Non-pigmented ciliary epithelial cell (primary cell): Measurements from ENCODE around the gene PRKCZ.
"Not testable (repeated sequence)": the region's sequence is repeated elsewhere in the genome, so short reads cannot be mapped to it uniquely, and the experiment has no call there.

Source experiments
- DNase-seq: peaks from one replicate; pipeline ENCODE4 v3.0.0-alpha.2; 2010; ENCODE audit warnings: low read depth

PRKCZ gene

GRCh38 chr1:2135441-2135841 lies 85.2 kb downstream of the PRKCZ start:
- DNase-seq = peak; percentile 50

DNA sequence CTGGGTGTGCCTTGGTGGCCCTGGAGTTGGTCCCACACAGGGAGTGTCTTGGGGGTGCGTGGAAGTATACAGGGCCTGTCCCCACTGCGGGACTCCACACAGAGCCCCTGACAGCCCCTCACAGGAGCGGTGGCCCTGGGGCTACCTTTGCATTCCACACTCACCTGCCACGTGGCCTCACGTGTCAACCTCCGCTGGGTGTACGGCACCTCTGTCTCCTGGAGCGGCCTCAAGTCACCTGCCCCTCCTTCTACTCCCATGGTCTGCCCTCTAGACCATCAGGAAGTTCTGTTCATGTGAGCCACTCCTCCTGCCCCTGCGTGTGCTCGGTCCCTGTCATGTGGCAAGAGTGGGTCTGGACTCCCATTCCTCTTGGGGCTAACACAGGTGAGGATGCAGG lies 85.7 kb downstream of the PRKCZ start:
- no peak for DNase-seq

GRCh38 chr1:2136386-2137235 lies 86.4 kb downstream of the PRKCZ start:
- DNase-seq = no peak

GRCh38 chr1:2137257-2138121 lies 87.3 kb downstream of the PRKCZ start:
- no peak for DNase-seq

DNA sequence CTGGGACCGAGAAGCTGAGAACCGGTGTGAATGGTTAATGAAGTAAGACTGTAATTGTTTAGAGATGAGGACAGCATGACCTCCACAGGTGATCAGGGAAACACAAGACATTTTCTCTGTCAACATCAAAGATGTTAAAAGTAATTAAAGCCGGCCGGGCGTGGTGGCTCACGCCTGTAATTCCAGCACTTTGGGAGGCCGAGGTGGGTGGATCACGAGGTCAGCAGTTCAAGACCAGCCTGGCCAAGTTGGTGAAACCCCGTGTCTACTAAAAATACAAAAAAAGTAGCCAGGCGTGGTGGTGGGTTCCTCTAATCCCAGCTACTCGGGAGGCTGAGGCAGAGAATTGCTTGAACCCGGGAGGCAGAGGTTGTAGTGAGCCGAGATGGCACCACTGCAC lies 88.9 kb downstream of the PRKCZ start:
- not testable (repeated sequence) for DNase-seq

- DNase-seq = no peak
Observed at GRCh38 chr1:2141025-2141424, 90.8 kb downstream of the PRKCZ start.

DNA sequence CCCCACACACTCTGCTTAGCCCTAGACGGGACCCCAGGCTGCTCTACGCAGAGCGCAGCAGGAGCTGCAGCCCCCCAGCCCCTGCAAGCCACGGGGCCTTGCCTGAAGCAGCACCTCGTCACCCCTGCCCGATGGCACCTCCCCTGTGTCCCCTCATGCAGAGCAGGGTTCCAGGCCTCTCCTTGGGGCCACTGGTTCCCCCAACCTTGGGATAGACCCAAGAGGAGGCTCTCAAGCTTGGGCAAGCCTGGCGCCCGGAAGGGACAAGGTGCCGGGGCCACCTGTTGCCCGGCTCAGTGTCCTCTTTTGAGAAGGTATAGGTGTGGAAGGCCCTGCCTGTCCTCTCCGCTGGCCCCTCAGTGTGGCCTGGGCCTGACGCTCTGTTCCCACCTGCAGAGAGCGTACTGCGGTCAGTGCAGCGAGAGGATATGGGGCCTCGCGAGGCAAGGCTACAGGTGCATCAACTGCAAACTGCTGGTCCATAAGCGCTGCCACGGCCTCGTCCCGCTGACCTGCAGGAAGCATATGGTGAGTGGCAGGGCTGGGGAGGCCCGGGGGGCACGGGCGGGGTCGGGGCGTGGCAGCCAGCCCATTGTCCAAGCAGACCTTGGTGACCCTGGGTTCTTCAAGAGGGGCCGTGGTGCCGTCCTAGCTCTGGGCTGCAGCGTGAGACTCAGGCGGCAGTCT lies 93.7 kb downstream of the PRKCZ start:
- no peak for DNase-seq

- DNase-seq = no peak
Observed at GRCh38 chr1:2144501-2145090, 94.4 kb downstream of the PRKCZ start.

DNA sequence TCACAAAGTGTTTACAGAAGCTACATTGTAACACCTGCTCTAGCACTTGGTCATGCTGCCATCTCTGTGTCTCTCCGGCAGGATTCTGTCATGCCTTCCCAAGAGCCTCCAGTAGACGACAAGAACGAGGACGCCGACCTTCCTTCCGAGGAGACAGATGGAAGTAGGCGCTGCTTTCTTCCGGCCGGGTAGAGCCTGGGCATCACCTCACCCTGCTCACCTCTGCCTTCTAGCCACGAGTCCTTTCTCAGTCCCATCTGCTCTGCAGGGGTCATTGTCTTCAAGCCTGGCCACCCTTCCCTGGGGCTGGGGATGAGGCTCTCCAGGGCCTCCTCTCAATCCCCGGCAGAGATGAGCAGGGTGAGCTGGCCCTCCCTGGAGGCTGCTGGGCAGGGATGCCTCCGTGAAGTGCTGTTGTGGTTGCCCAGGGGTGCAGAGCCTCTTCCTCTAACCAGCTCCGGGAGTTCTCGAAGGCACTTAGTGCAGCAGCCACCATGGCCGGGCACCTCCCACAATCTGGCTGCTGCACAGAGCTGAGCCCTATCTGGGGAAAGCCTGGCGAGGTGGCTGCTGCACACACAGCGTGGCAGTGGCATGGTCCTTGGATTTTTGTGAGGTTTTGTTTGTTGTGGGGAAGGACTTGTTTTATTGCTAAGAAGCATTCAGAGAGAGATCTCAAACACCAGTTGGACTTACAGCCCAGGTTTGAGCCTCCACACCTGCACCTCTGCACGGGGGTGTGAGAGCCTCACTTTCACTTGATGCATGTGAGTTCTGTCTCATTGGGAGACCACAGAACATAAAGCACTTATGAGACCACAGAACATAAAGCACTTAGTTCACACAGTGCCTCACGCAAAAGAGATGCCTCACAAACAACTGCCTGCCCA lies 96.0 kb downstream of the PRKCZ start:
- DNase-seq = no peak

GRCh38 chr1:2146836-2147517 lies 96.8 kb downstream of the PRKCZ start:
- DNase-seq = no peak

GRCh38 chr1:2147869-2148268 lies 97.7 kb downstream of the PRKCZ start:
- DNase-seq = not testable (repeated sequence)

- DNase-seq = no peak
Observed at GRCh38 chr1:2148691-2149090, 98.5 kb downstream of the PRKCZ start.

GRCh38 chr1:2150801-2151200 lies 100.6 kb downstream of the PRKCZ start:
- no peak for DNase-seq

GRCh38 chr1:2151252-2151651 lies 101.0 kb downstream of the PRKCZ start:
- no peak for DNase-seq

- DNase-seq = no peak
Observed at GRCh38 chr1:2151911-2152310, 101.7 kb downstream of the PRKCZ start.

DNA sequence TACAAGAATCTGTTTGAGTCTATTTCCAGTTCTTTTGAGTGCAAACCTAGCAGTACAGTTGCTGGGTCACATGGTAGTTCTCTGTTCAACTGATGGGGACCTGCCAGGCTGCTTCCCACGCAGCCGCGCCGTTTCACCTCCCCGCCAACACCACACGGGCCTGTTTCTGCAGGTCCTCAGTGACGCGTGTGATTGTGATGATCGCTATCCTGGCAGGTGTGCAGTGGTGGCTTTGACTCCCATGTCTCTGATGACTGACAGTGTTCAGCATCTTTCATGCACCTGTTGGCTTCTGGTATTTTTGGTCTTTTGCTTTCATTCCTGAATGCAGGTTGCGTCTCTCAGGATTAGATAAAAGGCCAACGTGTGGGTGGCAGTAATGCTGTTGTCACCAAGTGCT lies 102.7 kb downstream of the PRKCZ start:
- no peak for DNase-seq

DNA sequence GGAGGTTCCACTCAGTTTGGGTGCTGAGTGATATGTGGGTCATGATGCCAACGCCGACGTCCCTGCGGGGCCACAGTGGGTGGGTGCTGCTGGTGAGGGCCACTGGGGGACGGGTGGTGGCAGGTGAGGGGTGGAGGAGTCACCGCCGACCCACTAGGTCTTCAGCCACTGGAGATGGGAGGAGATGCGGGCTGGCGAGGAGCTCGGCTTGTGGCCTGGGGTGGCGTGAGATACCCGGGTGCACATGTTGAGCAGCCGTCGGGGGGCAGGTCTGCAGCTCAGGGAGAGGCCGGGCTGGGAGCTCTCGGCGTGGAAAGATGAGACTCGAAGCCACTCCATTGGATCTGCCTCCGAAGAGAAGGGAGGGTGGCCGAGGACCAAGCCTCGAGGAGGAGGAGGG lies 103.8 kb downstream of the PRKCZ start:
- no peak for DNase-seq

DNA sequence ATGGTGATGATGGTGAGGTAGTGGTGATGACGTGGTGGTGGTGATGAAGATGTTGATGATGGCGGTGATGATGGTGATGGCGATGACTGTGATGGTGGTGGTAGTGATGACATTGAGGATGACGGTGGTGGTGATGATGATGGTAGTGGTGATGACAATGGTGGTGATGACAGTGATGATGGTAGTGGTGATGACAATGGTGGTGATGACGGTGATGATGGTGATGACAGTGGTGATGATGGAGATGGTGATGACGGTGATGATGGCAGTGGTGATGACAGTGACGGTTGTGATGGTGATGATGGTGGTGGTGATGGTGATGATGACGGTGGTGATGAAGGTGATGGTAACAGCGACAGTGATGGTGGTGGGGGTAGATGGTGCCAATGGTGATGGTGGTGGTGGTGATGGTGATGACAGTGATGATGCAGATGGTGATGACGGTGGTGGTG lies 105.0 kb downstream of the PRKCZ start:
- no peak for DNase-seq

DNA sequence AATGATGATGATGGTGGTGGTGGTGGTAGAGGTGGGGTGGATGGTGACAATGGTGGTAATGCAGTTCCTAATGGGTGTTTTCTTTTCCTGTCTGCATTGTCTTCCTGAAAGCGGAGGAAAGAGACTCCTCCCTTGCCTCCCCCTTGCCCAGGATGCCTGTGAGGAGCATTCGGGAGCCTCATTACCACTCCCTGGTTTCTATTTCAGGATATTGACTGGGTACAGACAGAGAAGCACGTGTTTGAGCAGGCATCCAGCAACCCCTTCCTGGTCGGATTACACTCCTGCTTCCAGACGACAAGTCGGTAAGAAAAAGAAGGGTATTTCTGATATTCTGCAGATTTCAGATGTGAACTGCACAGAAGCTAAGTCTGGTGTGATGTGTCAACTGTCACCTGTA lies 105.6 kb downstream of the PRKCZ start:
- no peak for DNase-seq

- no peak for DNase-seq
Observed at GRCh38 chr1:2156866-2157265, 106.7 kb downstream of the PRKCZ start.
